Vagina (tissue), 2 donors: ENCODE results near the gene TP53I11.

Experiments
- POLR2A ChIP-seq, 2 donors: fragments of 450-650 bp; IDR thresholded peaks; one replicate each; pipeline ENCODE4 v1.6.1; 2017; ENCODE audit warnings: antibody characterized with exemption in 2 of 2, mild to moderate bottlenecking in 2 of 2, moderate library complexity in 2 of 2
- POLR2AphosphoS5 ChIP-seq, 2 donors: sonication (generic); formaldehyde crosslinking; IDR thresholded peaks; one replicate each; pipeline ENCODE4 v1.9.0; 2017; ENCODE audit warnings: antibody characterized with exemption in 2 of 2, mild to moderate bottlenecking in 2 of 2, low read depth in 1 of 2; ENCODE audit not compliant: insufficient read depth in 1 of 2
- TF ChIP-seq, protein P1 (sequence below), 3 experiments: fragments of 450-650 bp in 2 of 3; fragments of 200-600 bp in 1 of 3; sonication (generic) in 1 of 3; IDR thresholded peaks; one replicate each; pipeline ENCODE4 v1.5.1; 2017 to 2019; ENCODE audit warnings: antibody characterized with exemption in 3 of 3, mild to moderate bottlenecking in 2 of 3, moderate library complexity in 2 of 3

GRCh38 chr11:44910591-44910990 lies 40.1 kb downstream of the TP53I11 start:
- TF ChIP-seq, protein P1, sequence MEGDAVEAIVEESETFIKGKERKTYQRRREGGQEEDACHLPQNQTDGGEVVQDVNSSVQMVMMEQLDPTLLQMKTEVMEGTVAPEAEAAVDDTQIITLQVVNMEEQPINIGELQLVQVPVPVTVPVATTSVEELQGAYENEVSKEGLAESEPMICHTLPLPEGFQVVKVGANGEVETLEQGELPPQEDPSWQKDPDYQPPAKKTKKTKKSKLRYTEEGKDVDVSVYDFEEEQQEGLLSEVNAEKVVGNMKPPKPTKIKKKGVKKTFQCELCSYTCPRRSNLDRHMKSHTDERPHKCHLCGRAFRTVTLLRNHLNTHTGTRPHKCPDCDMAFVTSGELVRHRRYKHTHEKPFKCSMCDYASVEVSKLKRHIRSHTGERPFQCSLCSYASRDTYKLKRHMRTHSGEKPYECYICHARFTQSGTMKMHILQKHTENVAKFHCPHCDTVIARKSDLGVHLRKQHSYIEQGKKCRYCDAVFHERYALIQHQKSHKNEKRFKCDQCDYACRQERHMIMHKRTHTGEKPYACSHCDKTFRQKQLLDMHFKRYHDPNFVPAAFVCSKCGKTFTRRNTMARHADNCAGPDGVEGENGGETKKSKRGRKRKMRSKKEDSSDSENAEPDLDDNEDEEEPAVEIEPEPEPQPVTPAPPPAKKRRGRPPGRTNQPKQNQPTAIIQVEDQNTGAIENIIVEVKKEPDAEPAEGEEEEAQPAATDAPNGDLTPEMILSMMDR (IDR thresholded peaks at IDR 0.05) = no peak
- TF ChIP-seq POLR2AphosphoS5 (IDR thresholded peaks at IDR 0.05; ENCODE audit: insufficient read depth in 1 of 2, low read depth in 1 of 2) (no peak), POLR2A (IDR thresholded peaks at IDR 0.05) (no peak)
